Measurements from ENCODE around the gene SNTA1. TPM values are rescaled to one million over a fixed set of nuclear protein-coding genes. Genes with fewer than 3 reads are reported as not detected.
A peak's percentile ranks its signal among the peaks of the same experiment; 100 is the strongest.

SNTA1 gene
- total and polyA plus RNA-seq, 8 donors: 6.1 to 12.7 (median 10.2) TPM

DNA sequence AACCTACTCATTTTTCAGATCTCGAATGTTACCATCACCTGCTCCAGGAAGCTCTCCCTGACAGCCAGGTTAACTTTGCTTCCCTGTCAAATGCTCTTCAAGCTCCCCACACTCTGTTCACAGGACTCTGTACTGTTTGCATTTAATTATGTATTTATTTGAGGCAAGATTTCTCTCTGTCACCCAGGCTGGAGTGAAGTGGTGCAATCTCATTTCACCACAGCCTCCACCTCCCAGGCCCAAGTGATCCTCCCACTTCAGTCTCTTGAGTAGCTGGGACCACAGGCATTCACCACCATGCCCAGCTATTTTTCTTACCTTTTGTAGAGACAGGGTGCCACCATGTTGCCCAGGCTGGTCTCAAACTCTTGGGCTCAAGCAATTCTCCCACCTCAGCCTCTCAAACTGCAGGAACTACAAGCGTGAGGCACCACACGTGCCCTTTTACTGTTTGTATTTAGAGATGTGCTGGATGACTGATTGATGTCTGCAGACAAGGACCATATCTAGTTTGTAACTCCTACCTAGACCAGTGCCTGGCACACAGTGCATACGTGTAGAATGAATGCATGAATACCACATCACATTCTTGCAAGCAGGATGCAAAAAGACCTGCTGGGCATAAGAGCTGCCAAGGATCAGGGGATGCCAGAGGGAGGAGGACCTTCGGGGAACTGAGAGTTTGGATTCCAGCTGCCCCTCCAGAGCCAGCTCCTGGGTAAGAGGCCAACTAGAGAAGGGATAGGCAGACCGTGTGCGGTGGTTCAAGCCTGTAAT, 30.7 kb upstream of the SNTA1 start:
- H3K4me3 ChIP-seq: no peak overlapping the region
- no peak overlapping the region for H3K27ac ChIP-seq
- intact Hi-C loops (cut with DNase I): no loop called here
- DNase-seq: no peak
- TF ChIP-seq, protein P1, sequence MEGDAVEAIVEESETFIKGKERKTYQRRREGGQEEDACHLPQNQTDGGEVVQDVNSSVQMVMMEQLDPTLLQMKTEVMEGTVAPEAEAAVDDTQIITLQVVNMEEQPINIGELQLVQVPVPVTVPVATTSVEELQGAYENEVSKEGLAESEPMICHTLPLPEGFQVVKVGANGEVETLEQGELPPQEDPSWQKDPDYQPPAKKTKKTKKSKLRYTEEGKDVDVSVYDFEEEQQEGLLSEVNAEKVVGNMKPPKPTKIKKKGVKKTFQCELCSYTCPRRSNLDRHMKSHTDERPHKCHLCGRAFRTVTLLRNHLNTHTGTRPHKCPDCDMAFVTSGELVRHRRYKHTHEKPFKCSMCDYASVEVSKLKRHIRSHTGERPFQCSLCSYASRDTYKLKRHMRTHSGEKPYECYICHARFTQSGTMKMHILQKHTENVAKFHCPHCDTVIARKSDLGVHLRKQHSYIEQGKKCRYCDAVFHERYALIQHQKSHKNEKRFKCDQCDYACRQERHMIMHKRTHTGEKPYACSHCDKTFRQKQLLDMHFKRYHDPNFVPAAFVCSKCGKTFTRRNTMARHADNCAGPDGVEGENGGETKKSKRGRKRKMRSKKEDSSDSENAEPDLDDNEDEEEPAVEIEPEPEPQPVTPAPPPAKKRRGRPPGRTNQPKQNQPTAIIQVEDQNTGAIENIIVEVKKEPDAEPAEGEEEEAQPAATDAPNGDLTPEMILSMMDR (IDR thresholded peaks at IDR 0.05): no peak
- peaks cover 0 to 9% of the 10 kb centered on the region in 2 donors for H3K27me3 ChIP-seq
- ATAC-seq: no peak
- no peaks in the 10 kb centered on the region for H3K36me3 ChIP-seq
- no peaks in the 10 kb centered on the region for H3K9me3 ChIP-seq
- no peaks in the 10 kb centered on the region for H3K4me1 ChIP-seq

DNA sequence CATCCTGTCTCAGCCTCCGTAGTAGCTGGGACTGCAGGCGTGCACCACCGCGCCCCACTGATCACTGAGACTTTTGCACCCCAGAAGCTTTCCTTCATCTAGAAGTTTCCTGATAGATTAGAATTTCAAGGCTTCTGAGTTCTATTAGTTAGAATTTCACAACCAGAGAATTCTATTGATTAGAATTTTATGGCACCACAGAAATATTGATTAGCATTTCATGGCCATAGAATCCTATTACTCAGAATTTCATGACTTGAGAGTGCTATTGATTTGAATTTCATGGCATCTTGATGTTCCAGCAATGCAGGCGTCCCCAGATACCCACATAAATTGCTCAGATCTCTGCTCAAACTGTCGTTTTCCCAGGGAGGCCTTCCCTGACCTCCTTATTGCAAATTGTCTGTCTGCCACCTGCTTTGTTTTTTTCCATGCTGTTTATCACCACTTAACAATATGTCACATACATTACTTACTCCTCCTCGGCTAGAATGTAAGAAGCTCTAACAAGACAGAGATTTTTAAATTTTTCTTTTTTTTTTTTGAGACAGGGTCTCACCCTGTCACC, 29.4 kb upstream of the SNTA1 start:
- Histone ChIP-seq H3K4me3 (no peak overlapping the region), H3K27ac (no peak overlapping the region), H3K9me3 (no peaks in the 10 kb centered on the region), H3K4me1 (no peaks in the 10 kb centered on the region), H3K27me3 (peaks cover 0 to 9% of the 10 kb centered on the region in 2 donors), H3K36me3 (no peaks in the 10 kb centered on the region)
- TF ChIP-seq, protein P1 (IDR thresholded peaks at IDR 0.05): no peak
- no peak for DNase-seq
- intact Hi-C loops (cut with DNase I): no loop called here
- no peak for ATAC-seq

DNA sequence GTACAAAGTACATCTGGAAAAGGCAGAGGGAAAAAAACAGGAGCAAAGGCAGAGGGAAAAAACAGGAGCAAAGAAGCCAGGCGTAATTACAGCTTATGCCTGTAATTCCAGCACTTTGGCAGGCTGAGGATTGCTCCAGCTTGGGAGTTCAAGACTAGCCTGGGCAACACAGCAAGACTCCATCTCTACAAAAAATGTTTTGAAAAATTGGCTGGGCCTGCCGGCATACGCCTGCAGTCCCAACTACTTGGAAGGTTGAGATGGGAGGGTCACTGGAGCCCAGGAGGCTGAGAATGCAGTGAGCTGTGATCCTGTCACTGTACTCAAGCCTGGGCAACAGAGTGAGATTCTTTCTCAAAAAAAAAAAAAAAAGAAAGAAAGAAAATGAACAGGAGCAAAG, 27.3 kb upstream of the SNTA1 start:
- DNase-seq: no peak
- TF ChIP-seq, protein P1 (IDR thresholded peaks at IDR 0.05): no peak
- Histone ChIP-seq H3K27me3 (peaks cover 0 to 8% of the 10 kb centered on the region in 2 donors), H3K9me3 (no peaks in the 10 kb centered on the region), H3K4me1 (no peaks in the 10 kb centered on the region), H3K36me3 (no peaks in the 10 kb centered on the region), H3K27ac (no peak overlapping the region), H3K4me3 (no peak overlapping the region)
- no peak for ATAC-seq
- intact Hi-C loops (cut with DNase I): no loop called here

DNA sequence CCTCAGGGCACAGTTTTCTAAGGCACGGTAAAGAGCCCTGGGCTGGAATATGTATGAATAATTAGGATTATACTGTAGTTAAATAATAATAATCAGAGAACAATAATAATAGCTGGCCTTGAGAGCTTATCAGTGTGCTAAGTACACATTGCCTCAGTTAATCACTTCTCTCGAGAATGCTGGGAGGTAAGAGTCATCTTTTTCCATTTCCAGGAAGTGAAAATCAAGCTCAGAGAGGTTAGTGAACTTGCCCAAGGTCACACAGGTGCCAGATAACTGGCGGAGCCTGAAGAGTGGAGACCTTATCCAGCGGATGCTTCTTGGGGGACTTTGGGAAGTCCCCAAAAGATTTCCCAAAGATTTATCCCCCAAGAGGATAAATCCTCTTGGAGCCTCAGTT, 26.9 kb upstream of the SNTA1 start:
- no peaks in the 10 kb centered on the region for H3K9me3 ChIP-seq
- H3K27me3 ChIP-seq: peaks cover 0 to 4% of the 10 kb centered on the region in 2 donors
- intact Hi-C loops (cut with DNase I): no loop called here
- TF ChIP-seq, protein P1 (IDR thresholded peaks at IDR 0.05): no peak
- H3K36me3 ChIP-seq: no peaks in the 10 kb centered on the region
- ATAC-seq (no peak), DNase-seq (no peak)
- H3K4me1 ChIP-seq: no peaks in the 10 kb centered on the region
- H3K27ac ChIP-seq: no peak overlapping the region
- no peak overlapping the region for H3K4me3 ChIP-seq

DNA sequence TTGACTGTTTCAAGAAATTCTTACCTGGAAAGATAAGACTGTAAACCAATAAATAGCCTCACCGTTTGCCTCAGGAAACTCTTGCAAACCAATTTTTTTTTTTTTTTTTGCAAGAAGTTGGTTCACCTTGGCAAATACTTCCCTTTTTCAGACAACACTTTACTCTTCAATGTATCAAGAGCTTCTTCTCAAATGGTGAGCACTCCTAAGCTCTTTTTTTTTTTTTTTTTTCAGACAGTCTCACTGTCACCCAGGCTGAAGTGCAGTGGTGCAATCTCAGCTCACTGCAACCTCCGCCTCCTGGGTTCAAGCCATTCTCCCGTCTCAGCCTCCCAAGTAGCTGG, 22.7 kb upstream of the SNTA1 start:
- ATAC-seq (no peak), DNase-seq (no peak)
- Histone ChIP-seq H3K9me3 (no peaks in the 10 kb centered on the region), H3K27me3 (no peaks in the 10 kb centered on the region), H3K36me3 (no peaks in the 10 kb centered on the region), H3K4me3 (no peak overlapping the region), H3K4me1 (no peaks in the 10 kb centered on the region), H3K27ac (peak overlapping the region in 1 of 2 donors; percentile 8)
- intact Hi-C loops (cut with DNase I): no loop called here
- TF ChIP-seq, protein P1 (IDR thresholded peaks at IDR 0.05): no peak

All from left lung (tissue), 10 donors.